Keratinocyte (primary cell): ENCODE data around the gene CA12. TPM values are rescaled to one million over a fixed set of nuclear protein-coding genes. Genes with fewer than 3 reads are reported as not detected.

ENCODE experiments used
- DNase-seq: peaks from one replicate; pipeline ENCODE4 v3.0.0-alpha.2; 2011; ENCODE audit warnings: low read depth, missing footprints, low spot score
- FAIRE-seq: peaks from 2 replicates; lab custom pipeline; 2011; peaks lifted over from hg19 to GRCh38; lab: Jason Lieb, UNC
- H2AFZ ChIP-seq: 2 replicates; pipeline ENCODE4 v1.6.0; 2012; ENCODE audit warnings: low read length, control low read depth, inconsistent platforms; ENCODE audit not compliant: control insufficient read depth
- H3K27ac ChIP-seq: 2 replicates; pipeline ENCODE4 v1.5.1; 2011; ENCODE audit warnings: low read length; ENCODE audit not compliant: control insufficient read depth, insufficient read depth
- H3K27me3 ChIP-seq: 3 replicates; pipeline ENCODE4 v1.6.0; 2011; ENCODE audit warnings: low read length; ENCODE audit not compliant: control insufficient read depth, insufficient read depth; ENCODE audit errors: extremely low read depth
- H3K36me3 ChIP-seq, 2 experiments: 2 replicates in 1 of 2; 3 replicates in 1 of 2; pipeline ENCODE4 v1.5.1; 2011; ENCODE audit warnings: low read length in 2 of 2, mild to moderate bottlenecking in 1 of 2; ENCODE audit not compliant: control insufficient read depth in 2 of 2, insufficient read depth in 2 of 2; ENCODE audit errors: extremely low read depth in 1 of 2
- H3K4me1 ChIP-seq: 3 replicates; pipeline ENCODE4 v1.5.1; 2011; ENCODE audit warnings: low read length; ENCODE audit not compliant: control insufficient read depth, insufficient read depth; ENCODE audit errors: extremely low read depth
- H3K4me2 ChIP-seq: 3 replicates; pipeline ENCODE4 v1.6.0; 2011; ENCODE audit warnings: low read depth, low read length; ENCODE audit not compliant: control insufficient read depth, insufficient read depth; ENCODE audit errors: extremely low read depth
- H3K4me3 ChIP-seq, 3 experiments: fragments of 200-600 bp in 1 of 3; sonication (generic) in 1 of 3; 2 replicates in 2 of 3; 3 replicates in 1 of 3; pipeline ENCODE4 v1.5.1; 2011 to 2016; ENCODE audit warnings: low read length in 3 of 3, mild to moderate bottlenecking in 3 of 3, control low read depth in 2 of 3, inconsistent platforms in 1 of 3, low read depth in 1 of 3, mixed read lengths in 1 of 3, mixed run types in 1 of 3, moderate library complexity in 1 of 3; ENCODE audit not compliant: control insufficient read depth in 2 of 3, insufficient read depth in 2 of 3; ENCODE audit errors: extremely low read depth in 1 of 3
- H3K79me2 ChIP-seq: 2 replicates; pipeline ENCODE4 v1.6.0; 2012; ENCODE audit warnings: low read length; ENCODE audit not compliant: control insufficient read depth, insufficient read depth
- H3K9ac ChIP-seq: 3 replicates; pipeline ENCODE4 v1.6.0; 2011; ENCODE audit warnings: low read length; ENCODE audit not compliant: control insufficient read depth, insufficient read depth; ENCODE audit errors: extremely low read depth
- H3K9me1 ChIP-seq: 3 replicates; pipeline ENCODE4 v1.6.0; 2011; ENCODE audit warnings: low read length; ENCODE audit not compliant: control insufficient read depth, insufficient read depth; ENCODE audit errors: extremely low read depth
- H3K9me3 ChIP-seq: 2 replicates; pipeline ENCODE4 v1.5.1; 2012; ENCODE audit warnings: low read depth, low read length; ENCODE audit not compliant: control insufficient read depth
- H4K20me1 ChIP-seq: 3 replicates; pipeline ENCODE4 v1.6.0; 2011; ENCODE audit warnings: low read length; ENCODE audit not compliant: control insufficient read depth, insufficient read depth; ENCODE audit errors: extremely low read depth
- CTCF ChIP-seq, 3 experiments: IDR thresholded peaks in 1 of 3; conservative IDR thresholded peaks in 1 of 3; optimal IDR thresholded peaks in 1 of 3; 2 replicates in 2 of 3; 3 replicates in 1 of 3; pipeline versions ENCODE3 to v1.5.1; 2011; ENCODE audit warnings: low read length in 3 of 3, mild to moderate bottlenecking in 3 of 3, moderate library complexity in 2 of 3, control low read depth in 1 of 3, inconsistent platforms in 1 of 3; ENCODE audit not compliant: insufficient read depth in 2 of 3; ENCODE audit errors: extremely low read depth in 1 of 3
- EZH2 ChIP-seq: IDR thresholded peaks from one replicate; pipeline ENCODE4 v1.6.1; 2012; ENCODE audit warnings: inconsistent platforms, mild to moderate bottlenecking, low read length, moderate library complexity
- dilution Hi-C: fragments of 300-500 bp; cut with MboI; formaldehyde crosslinking; loops from one replicate; pipeline ENCODE4 v1.7.0; 2020; ENCODE audit warnings: low sequenced_read_pairs; ENCODE audit not compliant: extremely low pct_ligation_motif_present
- polyA plus RNA-seq, 5 experiments: library from polyadenylated mRNA; depleted of rRNA in 3 of 5; stranded (reverse) in 3 of 5; stranded (forward) in 1 of 5; unstranded in 1 of 5; fragments of >200 nt; gene quantifications; 1 replicate in 1 of 5; 2 replicates in 3 of 5; 3 replicates in 1 of 5; pipeline versions ENCODE4 v1.2.1 to v1.2.3, GENCODE V29; 2011 to 2012; ENCODE audit warnings: missing spikeins in 2 of 5, low read depth in 1 of 5, low replicate concordance in 1 of 5

CA12 gene
- polyA plus RNA-seq, 1 donor (not counting 4 experiments of a cell fraction or from before 2014, with no cell fraction given): 158 TPM

- H3K36me3 ChIP-seq: peaks cover 0 to 6% of the 10 kb centered on the region in 2 experiments
- no peak for DNase-seq
- no peak overlapping the region for H3K4me2 ChIP-seq
- FAIRE-seq: no peak
- H3K27ac ChIP-seq: no peak overlapping the region
- H3K9me3 ChIP-seq: no peaks in the 10 kb centered on the region
- no peaks in the 10 kb centered on the region for H3K27me3 ChIP-seq
- H2AFZ ChIP-seq: no peak overlapping the region
- H3K79me2 ChIP-seq: peaks cover 4% of the 10 kb centered on the region
- H3K4me1 ChIP-seq: peaks cover 62% of the 10 kb centered on the region
- no peak overlapping the region for H3K9ac ChIP-seq
- peaks cover 6% of the 10 kb centered on the region for H3K9me1 ChIP-seq
- dilution Hi-C loops: no loop called here
- TF ChIP-seq CTCF (optimal IDR thresholded peaks at IDR 0.05 in 1 of 3, IDR thresholded peaks at IDR 0.05 in 1 of 3, conservative IDR thresholded peaks at IDR 0.05 in 1 of 3; ENCODE audit: extremely low read depth in 1 of 3, insufficient read depth in 2 of 3, low read length in 3 of 3) (no peak), EZH2 (no peak)
- H4K20me1 ChIP-seq: no peaks in the 10 kb centered on the region
- H3K4me3 ChIP-seq: no peak overlapping the region
Measured at GRCh38 chr15:63352808-63353207, 28.8 kb downstream of the CA12 start.

GRCh38 chr15:63351170-63351569 lies 30.5 kb downstream of the CA12 start:
- Histone ChIP-seq H3K4me1 (peaks cover 64% of the 10 kb centered on the region), H3K27ac (no peak overlapping the region)
- dilution Hi-C loops: no loop called here

More at GRCh38 chr15:63351170-63351569, 30.5 kb downstream of the CA12 start:
- Histone ChIP-seq H3K9me3 (no peaks in the 10 kb centered on the region), H3K4me3 (no peak overlapping the region), H2AFZ (no peak overlapping the region), H3K36me3 (peaks cover under 1 to 6% of the 10 kb centered on the region in 2 experiments), H3K79me2 (peaks cover 4% of the 10 kb centered on the region), H3K4me2 (peak overlapping the region; percentile 7), H3K27me3 (no peaks in the 10 kb centered on the region), H4K20me1 (no peaks in the 10 kb centered on the region), H3K9ac (no peak overlapping the region), H3K9me1 (peaks cover 9% of the 10 kb centered on the region)
- DNase-seq (no peak), FAIRE-seq (no peak)
- TF ChIP-seq EZH2: no peak
- no peak for TF ChIP-seq CTCF (optimal IDR thresholded peaks at IDR 0.05 in 1 of 3, IDR thresholded peaks at IDR 0.05 in 1 of 3, conservative IDR thresholded peaks at IDR 0.05 in 1 of 3; ENCODE audit: extremely low read depth in 1 of 3, insufficient read depth in 2 of 3, low read length in 3 of 3)
